ENCODE results near the gene PRICKLE2. TPM values are rescaled to one million over a fixed set of nuclear protein-coding genes. Genes with fewer than 3 reads are reported as not detected.

Gene PRICKLE2
- total and polyA plus RNA-seq, 4 donors: 0.89 to 8.0 (median 3.2) TPM

- Histone ChIP-seq H3K9ac (ENCODE audit: low read depth in 1 of 2, low read length in 2 of 2) (no peak overlapping the region), H3K9me3 (ENCODE audit: control insufficient read depth in 4 of 4, low read length in 3 of 4) (no peaks in the 10 kb centered on the region), H3K27me3 (ENCODE audit: control insufficient read depth in 4 of 4, insufficient read depth in 4 of 4, low read length in 3 of 4) (no peaks in the 10 kb centered on the region), H3K4me1 (ENCODE audit: control insufficient read depth in 4 of 4, insufficient read depth in 4 of 4, low read length in 3 of 4) (no peaks in the 10 kb centered on the region), H3K36me3 (ENCODE audit: control insufficient read depth in 4 of 4, insufficient read depth in 3 of 4, low read depth in 1 of 4, low read length in 3 of 4) (no peaks in the 10 kb centered on the region), H3K4me3 (ENCODE audit: low read depth in 1 of 3, low read length in 3 of 3) (no peak overlapping the region), H3K27ac (ENCODE audit: low read depth in 1 of 2, low read length in 2 of 2) (no peak overlapping the region)
- WGBS: 95% methylated on average over 1 of the region's 1 CpG
- no peak for TF ChIP-seq HNF4A (conservative IDR thresholded peaks at IDR 0.05)
- TF ChIP-seq FOXA2 (IDR thresholded peaks at IDR 0.05): no peak
- no peak for TF ChIP-seq GABPA (IDR thresholded peaks at IDR 0.05 in 1 of 2, conservative IDR thresholded peaks at IDR 0.05 in 1 of 2)
- no peak for TF ChIP-seq RAD21 (IDR thresholded peaks at IDR 0.05)
- TF ChIP-seq ZBTB33 (IDR thresholded peaks at IDR 0.05): no peak
- no peak for TF ChIP-seq NR2F2 (IDR thresholded peaks at IDR 0.05)
- no peak for TF ChIP-seq EGR1 (IDR thresholded peaks at IDR 0.05; ENCODE audit: low read depth in 2 of 2)
- no peak for TF ChIP-seq HNF4G (IDR thresholded peaks at IDR 0.05)
- no peak for TF ChIP-seq REST (IDR thresholded peaks at IDR 0.05)
- TF ChIP-seq FOXA1 (IDR thresholded peaks at IDR 0.05): no peak
- TF ChIP-seq RXRA (IDR thresholded peaks at IDR 0.05): no peak
- no peak for TF ChIP-seq TAF1 (conservative IDR thresholded peaks at IDR 0.05)
- TF ChIP-seq ATF3 (IDR thresholded peaks at IDR 0.05): no peak
- no peak for TF ChIP-seq JUND (IDR thresholded peaks at IDR 0.05)
- no peak for TF ChIP-seq SP1 (IDR thresholded peaks at IDR 0.05)
- DNase-seq (ENCODE audit: low spot score): no peak
Observed at GRCh38 chr3:64229903-64230302, 4.6 kb upstream of the PRICKLE2 start.

GRCh38 chr3:64228110-64228509, 2.8 kb upstream of the PRICKLE2 start:
- Histone ChIP-seq H3K27me3 (ENCODE audit: control insufficient read depth in 4 of 4, insufficient read depth in 4 of 4, low read length in 3 of 4) (no peaks in the 10 kb centered on the region), H3K36me3 (ENCODE audit: control insufficient read depth in 4 of 4, insufficient read depth in 3 of 4, low read depth in 1 of 4, low read length in 3 of 4) (no peaks in the 10 kb centered on the region), H3K4me1 (ENCODE audit: control insufficient read depth in 4 of 4, insufficient read depth in 4 of 4, low read length in 3 of 4) (no peaks in the 10 kb centered on the region), H3K27ac (ENCODE audit: low read depth in 1 of 2, low read length in 2 of 2) (no peak overlapping the region), H3K4me3 (ENCODE audit: low read depth in 1 of 3, low read length in 3 of 3) (no peak overlapping the region), H3K9ac (ENCODE audit: low read depth in 1 of 2, low read length in 2 of 2) (no peak overlapping the region), H3K9me3 (ENCODE audit: control insufficient read depth in 4 of 4, low read length in 3 of 4) (no peaks in the 10 kb centered on the region)
- WGBS: 92% methylated on average over 1 of the region's 1 CpG
- no peak for DNase-seq (ENCODE audit: low spot score)
- no peak for TF ChIP-seq EGR1 (IDR thresholded peaks at IDR 0.05; ENCODE audit: low read depth in 2 of 2)
- TF ChIP-seq FOXA1 (IDR thresholded peaks at IDR 0.05): no peak
- no peak for TF ChIP-seq YY1 (IDR thresholded peaks at IDR 0.05)
- TF ChIP-seq HNF4A (conservative IDR thresholded peaks at IDR 0.05): no peak
- no peak for TF ChIP-seq TAF1 (conservative IDR thresholded peaks at IDR 0.05)
- no peak for TF ChIP-seq JUND (IDR thresholded peaks at IDR 0.05)
- no peak for TF ChIP-seq ZBTB33 (IDR thresholded peaks at IDR 0.05)
- no peak for TF ChIP-seq SP1 (IDR thresholded peaks at IDR 0.05)
- no peak for TF ChIP-seq RAD21 (IDR thresholded peaks at IDR 0.05)
- TF ChIP-seq NR2F2 (IDR thresholded peaks at IDR 0.05): no peak
- no peak for TF ChIP-seq RXRA (IDR thresholded peaks at IDR 0.05)
- TF ChIP-seq CTCF (IDR thresholded peaks at IDR 0.05; ENCODE audit: low read depth, low read length, missing input control): no peak
- TF ChIP-seq GABPA (IDR thresholded peaks at IDR 0.05 in 1 of 2, conservative IDR thresholded peaks at IDR 0.05 in 1 of 2): no peak
- no peak for TF ChIP-seq MAX (IDR thresholded peaks at IDR 0.05)
- no peak for TF ChIP-seq HNF4G (IDR thresholded peaks at IDR 0.05)
- no peak for TF ChIP-seq REST (IDR thresholded peaks at IDR 0.05)
- TF ChIP-seq FOXA2 (IDR thresholded peaks at IDR 0.05): no peak

All from liver (tissue), 9 donors.